Measurements from ENCODE around the gene NCKAP5. TPM values are rescaled to one million over a fixed set of nuclear protein-coding genes. Genes with fewer than 3 reads are reported as not detected.

Gene NCKAP5
- total and polyA plus RNA-seq, 2 of the 8 experiments (the other 6 are each of a cell fraction or from before 2014, with no cell fraction given) = 0.27 to 0.86 TPM

DNA sequence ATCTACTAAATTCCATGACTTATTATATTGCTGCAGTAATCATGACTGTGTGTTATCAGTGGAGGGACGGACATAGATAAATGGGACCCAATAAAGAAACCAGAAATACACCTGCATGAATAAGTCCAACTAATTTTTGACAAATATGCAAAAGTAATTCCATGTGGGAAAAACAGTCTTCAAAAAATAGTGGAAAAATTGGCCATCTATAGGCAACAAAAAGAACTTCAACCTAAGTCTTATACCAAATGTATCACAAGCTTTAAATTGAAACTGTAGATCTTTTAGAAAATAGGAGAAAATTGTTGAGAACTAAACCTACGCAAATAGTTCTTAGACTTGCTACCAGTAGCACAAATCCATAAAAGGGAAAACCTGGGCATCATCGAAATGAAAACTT, 376.2 kb downstream of the NCKAP5 start:
- H3K79me2 ChIP-seq (ENCODE audit: control insufficient read depth in 1 of 2, insufficient read depth in 2 of 2, low read length in 2 of 2) = no peaks in the 10 kb centered on the region
- H3K18ac ChIP-seq (ENCODE audit: extremely low read depth, low read length) = no peak overlapping the region
- FAIRE-seq (no peak), DNase-seq (ENCODE audit: low read depth in 1 of 2, low spot score in 2 of 2) (no peak)
- WGBS, 2 experiments (ENCODE audit: extremely low coverage in 1 of 2, insufficient coverage in 1 of 2, insufficient read length in 1 of 2, insufficient replicate concordance in 2 of 2, low coverage in 1 of 2, low lambda C conversion rate in 2 of 2, missing lambda C conversion rate in 1 of 2) = 90% methylated on average over 3 of the region's 3 CpGs; no CpG with 5 or more reads in 1 of the 2 experiments
- no peak overlapping the region for H2BK12ac ChIP-seq (ENCODE audit: low read depth, low read length)
- H3K4me1 ChIP-seq (replicated peaks in 1 of 4; ENCODE audit: control insufficient read depth in 3 of 4, insufficient read depth in 4 of 4, low read length in 3 of 4) = no peaks in the 10 kb centered on the region
- H3K27me3 ChIP-seq (replicated peaks in 1 of 4; ENCODE audit: control insufficient read depth in 3 of 4, extremely low read depth in 1 of 4, insufficient read depth in 3 of 4, low read length in 3 of 4) = no peaks in the 10 kb centered on the region
- no peaks in the 10 kb centered on the region for H3K79me1 ChIP-seq (ENCODE audit: low read depth, low read length)
- no peak overlapping the region for H3K4me2 ChIP-seq (ENCODE audit: insufficient read depth in 1 of 2, low read depth in 2 of 2, low read length in 2 of 2)
- no peak overlapping the region for H3K4ac ChIP-seq (replicated peaks; ENCODE audit: insufficient read length, low read depth, low read length)
- POLR2A ChIA-PET (ENCODE audit: partially characterized antibody) = no interaction called here
- no peaks in the 10 kb centered on the region for H3K36me3 ChIP-seq (ENCODE audit: control insufficient read depth in 2 of 4, insufficient read depth in 4 of 4, low read length in 3 of 4)
- no peak overlapping the region for H2AK5ac ChIP-seq (ENCODE audit: low read depth, low read length)
- no peaks in the 10 kb centered on the region for H3K9me3 ChIP-seq (ENCODE audit: insufficient read depth in 2 of 2, low read depth in 1 of 2, low read length in 1 of 2)
- no peak overlapping the region for H2BK15ac ChIP-seq (ENCODE audit: low read length)
- CTCF ChIA-PET (ENCODE audit: partially characterized antibody) = no interaction called here
- H2BK20ac ChIP-seq (ENCODE audit: low read length) = no peak overlapping the region
- H3K56ac ChIP-seq (replicated peaks; ENCODE audit: insufficient read length, low read depth, low read length) = no peak overlapping the region
- H3K4me3 ChIP-seq (ENCODE audit: extremely low read depth in 1 of 4, insufficient read depth in 2 of 4, low read depth in 3 of 4, low read length in 4 of 4) = no peak overlapping the region
- no peak overlapping the region for H3K27ac ChIP-seq (ENCODE audit: low read depth, low read length)
- peaks cover 1% of the 10 kb centered on the region; the same call in 1 of the 2 replicates for H3K23me2 ChIP-seq (ENCODE audit: low read depth, low read length)
- H3K23ac ChIP-seq (ENCODE audit: insufficient read length) = no peak overlapping the region
- H2AFZ ChIP-seq (ENCODE audit: low read length) = no peak overlapping the region
- H3K14ac ChIP-seq (ENCODE audit: insufficient read length) = no peak overlapping the region
- H2BK5ac ChIP-seq (ENCODE audit: low read depth, low read length) = no peak overlapping the region
- H2BK120ac ChIP-seq (replicated peaks; ENCODE audit: low read depth, low read length) = no peak overlapping the region
- H4K91ac ChIP-seq (replicated peaks; ENCODE audit: insufficient read length, low read length) = no peak overlapping the region
- H3K9ac ChIP-seq (replicated peaks in 1 of 4; ENCODE audit: extremely low read depth in 1 of 4, low read depth in 3 of 4, low read length in 3 of 4) = no peak overlapping the region
- no peak overlapping the region for H4K5ac ChIP-seq (ENCODE audit: insufficient read length, low read depth, low read length)
- H4K8ac ChIP-seq (ENCODE audit: extremely low read depth, insufficient read depth, low read length) = no peak overlapping the region
- no peaks in the 10 kb centered on the region for H4K20me1 ChIP-seq (replicated peaks in 1 of 2; ENCODE audit: control insufficient read depth in 1 of 2, insufficient read depth in 2 of 2, low read length in 2 of 2)
- TF ChIP-seq BRCA1 (IDR thresholded peaks at IDR 0.05; ENCODE audit: low read depth, low read length) = no peak
- TF ChIP-seq, protein P1, sequence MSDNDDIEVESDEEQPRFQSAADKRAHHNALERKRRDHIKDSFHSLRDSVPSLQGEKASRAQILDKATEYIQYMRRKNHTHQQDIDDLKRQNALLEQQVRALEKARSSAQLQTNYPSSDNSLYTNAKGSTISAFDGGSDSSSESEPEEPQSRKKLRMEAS (IDR thresholded peaks at IDR 0.05) = no peak
- no peak for TF ChIP-seq SRF (IDR thresholded peaks at IDR 0.05; ENCODE audit: low read depth, low read length)
- TF ChIP-seq JUND (IDR thresholded peaks at IDR 0.05; ENCODE audit: low read length) = no peak
- no peak for TF ChIP-seq SUZ12 (IDR thresholded peaks at IDR 0.05; ENCODE audit: low read length)
- TF ChIP-seq FOSL1 (IDR thresholded peaks at IDR 0.05; ENCODE audit: insufficient read depth, low read depth, low read length) = no peak
- TF ChIP-seq CHD1 (IDR thresholded peaks at IDR 0.05; ENCODE audit: low read depth, low read length) = no peak
- TF ChIP-seq KDM1A (IDR thresholded peaks at IDR 0.05; ENCODE audit: borderline replicate concordance, low read length) = no peak
- TF ChIP-seq GABPA (IDR thresholded peaks at IDR 0.05; ENCODE audit: borderline replicate concordance, insufficient read depth, low read length) = no peak
- no peak for TF ChIP-seq RNF2 (IDR thresholded peaks at IDR 0.05; ENCODE audit: borderline replicate concordance, low read depth, low read length, missing control alignments, poor library complexity, severe bottlenecking)
- no peak for TF ChIP-seq POLR2A (IDR thresholded peaks at IDR 0.05; ENCODE audit: control extremely low read depth in 1 of 2, low read depth in 2 of 2, low read length in 2 of 2)
- no peak for TF ChIP-seq ZNF274 (IDR thresholded peaks at IDR 0.05; ENCODE audit: borderline replicate concordance, extremely low read depth, low read length)
